ENCODE measurements around the gene C1orf226.

The C1orf226 gene

GRCh38 chr1:162373541-162374260 is 7.8 kb upstream of the C1orf226 start:
- no peak overlapping the region for H3K9ac ChIP-seq (ENCODE audit: insufficient read length)
- no peak overlapping the region for H3K4me3 ChIP-seq
- peaks cover 3% of the 10 kb centered on the region; the same call in 1 of the 2 replicates for H3K36me3 ChIP-seq (ENCODE audit: insufficient read depth, low read length)
- no peak for DNase-seq (ENCODE audit: low read depth, low spot score)
- no peaks in the 10 kb centered on the region for H3K9me3 ChIP-seq (ENCODE audit: low read depth, low read length)
- TF ChIP-seq FOXP2 (optimal IDR thresholded peaks at IDR 0.05; ENCODE audit: control extremely low read depth, extremely low read length, insufficient read depth) (no peak), POLR2AphosphoS5 (IDR thresholded peaks at IDR 0.05; ENCODE audit: borderline replicate concordance, low read depth, low read length) (no peak), EZH2 (IDR thresholded peaks at IDR 0.05) (no peak)
- H3K27ac ChIP-seq, result no peak overlapping the region

DNA sequence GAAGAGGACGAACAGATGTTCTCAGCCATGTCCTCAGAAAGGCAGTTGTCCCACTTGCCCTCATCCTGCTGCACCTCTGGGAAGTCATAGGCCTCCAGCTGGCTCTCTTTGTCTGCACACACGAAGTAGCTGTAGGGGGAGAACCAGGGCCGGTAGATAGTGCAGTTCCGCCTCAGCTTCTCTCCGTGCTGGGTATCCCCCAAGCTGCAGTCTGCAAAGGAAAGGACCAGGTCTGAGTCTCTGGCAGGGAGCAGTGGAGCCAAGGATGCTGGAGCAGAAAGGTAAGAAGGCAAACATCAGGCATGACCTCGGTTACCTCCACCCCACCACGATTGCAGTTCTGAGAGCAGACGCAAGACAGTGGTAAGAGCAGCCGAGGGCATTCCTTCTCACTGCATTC is 7.1 kb upstream of the C1orf226 start:
- TF ChIP-seq POLR2AphosphoS5 (IDR thresholded peaks at IDR 0.05; ENCODE audit: borderline replicate concordance, low read depth, low read length), result no peak
- no peak for TF ChIP-seq FOXP2 (optimal IDR thresholded peaks at IDR 0.05; ENCODE audit: control extremely low read depth, extremely low read length, insufficient read depth)
- no peak for TF ChIP-seq EZH2 (IDR thresholded peaks at IDR 0.05)
- Histone ChIP-seq H3K27ac (no peak overlapping the region), H3K9ac (ENCODE audit: insufficient read length) (no peak overlapping the region)

DNA sequence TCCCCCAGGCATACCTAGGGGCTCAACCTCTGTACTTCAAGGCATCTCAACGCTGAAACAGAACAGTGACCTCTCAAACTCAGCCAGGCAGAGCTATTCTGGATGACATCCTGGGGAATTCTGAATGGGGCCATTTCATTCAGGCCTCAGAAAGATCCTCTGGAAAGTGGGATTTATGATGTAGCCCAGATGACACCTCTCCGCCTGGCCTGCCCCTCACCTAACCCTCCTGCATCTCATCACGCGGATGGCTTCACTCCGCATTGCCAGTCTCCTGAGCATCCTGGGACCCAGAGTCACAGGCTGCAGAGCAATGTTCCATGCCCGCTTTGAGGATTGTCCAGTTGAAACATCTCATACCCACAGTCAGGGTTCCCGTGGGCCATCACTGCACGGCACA is 6.1 kb upstream of the C1orf226 start:
- Histone ChIP-seq H3K36me3 (ENCODE audit: insufficient read depth, low read length) (peaks cover 1% of the 10 kb centered on the region; the same call in 1 of the 2 replicates), H3K9ac (ENCODE audit: insufficient read length) (no peak overlapping the region), H3K9me3 (ENCODE audit: low read depth, low read length) (no peaks in the 10 kb centered on the region), H3K4me3 (no peak overlapping the region), H3K27ac (no peak overlapping the region)
- no peak for DNase-seq (ENCODE audit: low read depth, low spot score)
- TF ChIP-seq FOXP2 (optimal IDR thresholded peaks at IDR 0.05; ENCODE audit: control extremely low read depth, extremely low read length, insufficient read depth) (no peak), EZH2 (IDR thresholded peaks at IDR 0.05) (no peak), POLR2AphosphoS5 (IDR thresholded peaks at IDR 0.05; ENCODE audit: borderline replicate concordance, low read depth, low read length) (no peak)

More for the DNA sequence above, 7.1 kb upstream of the C1orf226 start:
- Histone ChIP-seq H3K36me3 (ENCODE audit: insufficient read depth, low read length) (peaks cover 3% of the 10 kb centered on the region; the same call in 1 of the 2 replicates), H3K9me3 (ENCODE audit: low read depth, low read length) (no peaks in the 10 kb centered on the region), H3K4me3 (no peak overlapping the region)
- no peak for DNase-seq (ENCODE audit: low read depth, low spot score)

DNA sequence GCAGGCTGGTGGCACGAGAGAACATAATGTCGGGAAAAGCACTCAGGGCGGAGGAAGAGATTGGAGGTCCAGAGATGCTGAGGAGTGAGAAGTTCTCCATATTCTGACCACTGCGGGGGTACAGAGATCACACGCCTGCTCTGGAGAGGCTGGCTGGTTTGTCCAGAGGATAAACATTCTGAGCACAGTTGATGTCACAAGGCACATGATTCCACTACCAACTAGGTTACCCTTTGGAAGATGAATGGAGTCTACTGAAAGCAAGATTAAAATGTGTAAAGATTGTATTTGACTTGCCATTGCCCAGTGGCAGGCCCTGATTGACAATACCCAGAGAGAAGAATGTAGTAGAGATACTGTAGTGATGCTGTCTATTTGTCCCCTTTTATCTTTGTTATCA is 4.8 kb upstream of the C1orf226 start, which contains the start of gene SPATA46:
Gene SPATA46, minus strand, starts transcription at position 164 of the 400 bp plus-strand sequence. Its CDS starts 64 bp downstream, at position 100.
- Histone ChIP-seq H3K9me3 (ENCODE audit: low read depth, low read length) (no peaks in the 10 kb centered on the region), H3K27ac (no peak within 1 kb of the TSS), H3K36me3 (ENCODE audit: insufficient read depth, low read length) (no peaks in the 10 kb centered on the region), H3K9ac (ENCODE audit: insufficient read length) (no peak within 1 kb of the TSS), H3K4me3 (no peak within 1 kb of the TSS)
- DNase-seq (ENCODE audit: low read depth, low spot score), result no peak
- TF ChIP-seq POLR2AphosphoS5 (IDR thresholded peaks at IDR 0.05; ENCODE audit: borderline replicate concordance, low read depth, low read length), result no peak
- TF ChIP-seq EZH2 (IDR thresholded peaks at IDR 0.05), result no peak
- TF ChIP-seq FOXP2 (optimal IDR thresholded peaks at IDR 0.05; ENCODE audit: control extremely low read depth, extremely low read length, insufficient read depth), result no peak

GRCh38 chr1:162380061-162380846 is 1.3 kb upstream of the C1orf226 start:
- Histone ChIP-seq H3K9me3 (ENCODE audit: low read depth, low read length) (no peaks in the 10 kb centered on the region), H3K36me3 (ENCODE audit: insufficient read depth, low read length) (peaks cover 11% of the 10 kb centered on the region; the same call in 1 of the 2 replicates), H3K9ac (ENCODE audit: insufficient read length) (no peak overlapping the region), H3K27ac (no peak overlapping the region), H3K4me3 (no peak overlapping the region)
- no peak for TF ChIP-seq EZH2 (IDR thresholded peaks at IDR 0.05)
- TF ChIP-seq FOXP2 (optimal IDR thresholded peaks at IDR 0.05; ENCODE audit: control extremely low read depth, extremely low read length, insufficient read depth), result no peak
- no peak for TF ChIP-seq POLR2AphosphoS5 (IDR thresholded peaks at IDR 0.05; ENCODE audit: borderline replicate concordance, low read depth, low read length)
- no peak for DNase-seq (ENCODE audit: low read depth, low spot score)

DNA sequence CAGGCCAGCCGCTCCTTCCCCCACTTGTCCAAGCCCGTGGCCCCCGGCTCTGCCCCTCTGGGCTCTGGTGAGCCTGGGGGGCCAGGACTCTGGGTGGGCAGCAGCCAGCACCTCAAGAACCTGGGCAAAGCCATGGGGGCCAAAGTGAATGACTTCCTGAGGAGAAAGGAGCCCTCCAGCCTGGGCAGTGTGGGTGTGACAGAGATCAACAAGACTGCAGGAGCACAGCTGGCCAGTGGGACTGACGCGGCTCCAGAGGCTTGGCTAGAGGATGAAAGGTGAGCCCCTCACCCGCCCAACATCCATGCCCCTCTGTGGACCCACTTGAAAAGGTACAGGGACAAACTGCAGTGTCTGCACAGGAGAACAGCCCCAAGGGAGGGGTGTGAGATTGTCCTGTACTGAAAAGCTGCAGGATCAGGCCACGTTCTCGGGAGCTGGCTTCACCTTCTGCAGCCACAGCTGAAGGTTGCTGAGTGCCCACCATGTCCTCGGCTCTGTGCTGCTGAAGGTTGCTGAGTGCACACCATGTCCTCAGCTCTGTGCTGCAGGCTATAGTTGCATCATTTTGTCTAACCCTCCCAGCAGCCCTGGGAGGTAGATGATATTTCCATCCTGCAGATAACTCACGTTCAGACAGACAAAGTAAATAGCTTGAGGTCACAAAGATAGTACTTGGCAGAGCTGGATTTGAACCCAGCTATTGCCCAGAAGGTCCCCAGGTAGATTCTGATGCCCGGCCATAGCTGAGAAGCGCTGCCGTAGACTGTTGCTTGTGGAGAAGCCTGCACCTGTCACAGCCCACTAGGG is 618 bp downstream of the C1orf226 start:
- DNase-seq (ENCODE audit: low read depth, low spot score), result no peak
- no peak overlapping the region for H3K4me3 ChIP-seq
- H3K36me3 ChIP-seq (ENCODE audit: insufficient read depth, low read length), result peaks cover 11% of the 10 kb centered on the region; the same call in 1 of the 2 replicates
- no peaks in the 10 kb centered on the region for H3K9me3 ChIP-seq (ENCODE audit: low read depth, low read length)
- H3K27ac ChIP-seq, result no peak overlapping the region
- H3K9ac ChIP-seq (ENCODE audit: insufficient read length), result no peak overlapping the region
- no peak for TF ChIP-seq POLR2AphosphoS5 (IDR thresholded peaks at IDR 0.05; ENCODE audit: borderline replicate concordance, low read depth, low read length)
- TF ChIP-seq EZH2 (IDR thresholded peaks at IDR 0.05), result no peak
- TF ChIP-seq FOXP2 (optimal IDR thresholded peaks at IDR 0.05; ENCODE audit: control extremely low read depth, extremely low read length, insufficient read depth), result no peak

DNA sequence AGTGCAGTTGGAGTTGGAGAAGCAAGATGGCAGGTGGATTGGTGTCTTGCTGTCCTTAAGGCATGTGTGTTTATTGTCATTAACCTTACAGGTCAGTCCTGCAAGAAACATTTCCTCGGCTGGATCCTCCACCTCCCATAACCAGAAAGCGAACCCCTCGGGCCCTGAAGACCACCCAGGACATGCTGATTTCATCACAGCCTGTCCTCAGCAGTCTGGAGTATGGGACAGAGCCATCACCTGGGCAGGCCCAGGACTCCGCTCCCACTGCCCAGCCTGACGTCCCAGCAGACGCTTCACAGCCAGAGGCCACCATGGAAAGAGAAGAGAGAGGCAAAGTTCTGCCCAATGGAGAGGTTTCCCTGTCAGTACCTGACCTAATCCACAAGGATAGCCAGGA is 1.6 kb downstream of the C1orf226 start:
- no peak overlapping the region for H3K4me3 ChIP-seq
- H3K9ac ChIP-seq (ENCODE audit: insufficient read length), result no peak overlapping the region
- H3K27ac ChIP-seq, result no peak overlapping the region
- no peaks in the 10 kb centered on the region for H3K9me3 ChIP-seq (ENCODE audit: low read depth, low read length)
- H3K36me3 ChIP-seq (ENCODE audit: insufficient read depth, low read length), result peaks cover 11% of the 10 kb centered on the region; the same call in 1 of the 2 replicates
- DNase-seq (ENCODE audit: low read depth, low spot score), result no peak
- TF ChIP-seq EZH2 (IDR thresholded peaks at IDR 0.05) (no peak), FOXP2 (optimal IDR thresholded peaks at IDR 0.05; ENCODE audit: control extremely low read depth, extremely low read length, insufficient read depth) (no peak), POLR2AphosphoS5 (IDR thresholded peaks at IDR 0.05; ENCODE audit: borderline replicate concordance, low read depth, low read length) (no peak)

All from SK-N-MC (cell line).